ENCODE results near the gene RSU1.

RSU1 gene

GRCh38 chr10:16586358-16587138 is 230.7 kb downstream of the RSU1 start:
- no peak for DNase-seq

GRCh38 chr10:16585103-16585502 is 232.1 kb downstream of the RSU1 start:
- no peak for DNase-seq

GRCh38 chr10:16583382-16583781 is 233.8 kb downstream of the RSU1 start:
- no peak for DNase-seq

- DNase-seq = no peak
Measured at GRCh38 chr10:16581202-16581601, 236.0 kb downstream of the RSU1 start.

GRCh38 chr10:16570731-16571130 is 246.5 kb downstream of the RSU1 start:
- DNase-seq = no peak

GRCh38 chr10:16566202-16566805 is 250.9 kb downstream of the RSU1 start:
- no peak for DNase-seq

- no peak for DNase-seq
Measured at GRCh38 chr10:16565604-16566003, 251.6 kb downstream of the RSU1 start.

GRCh38 chr10:16562891-16563290 is 254.3 kb downstream of the RSU1 start:
- DNase-seq = no peak

- no peak for DNase-seq
Measured at GRCh38 chr10:16559236-16559773, 257.9 kb downstream of the RSU1 start.

GRCh38 chr10:16547973-16548372 is 269.3 kb downstream of the RSU1 start:
- DNase-seq = no peak

- no peak for DNase-seq
Measured at GRCh38 chr10:16545116-16545736, 272.0 kb downstream of the RSU1 start.

- DNase-seq = no peak
Measured at GRCh38 chr10:16544591-16544990, 272.6 kb downstream of the RSU1 start.

- no peak for DNase-seq
Measured at GRCh38 chr10:16544099-16544498, 273.1 kb downstream of the RSU1 start.

All from activated gamma-delta T cell (primary cell).